HepG2 (cell line): Measurements from ENCODE around the gene SCAF11. TPM values are rescaled to one million over a fixed set of nuclear protein-coding genes. Genes with fewer than 3 reads are reported as not detected.

Source experiments
- ATAC-seq: fragments of 200-7000 bp; cut with Tn5 transposase; 3 replicates; pipeline ENCODE4 v1.9.1; 2020; ENCODE audit warnings: mild to moderate bottlenecking, moderate library complexity
- BruUV-seq: library from RNA; stranded (reverse); fragments of 400-500 nt; replicated peaks from 2 replicates; lab custom pipeline; 2021; lab: Mats Ljungman, UMichigan
- CTCF ChIA-PET: fragments of 300-600 bp; formaldehyde crosslinking; extraction: SDS; loops from one replicate; lab custom pipeline; 2021; ENCODE audit warnings: low total read pairs, inconsistent platforms, low intra/inter-chr PET ratio; lab: Yijun Ruan, JAX
- POLR2A ChIA-PET: fragments of 350-600 bp; sonication (Branson Sonifier 250); formaldehyde crosslinking; loops from one replicate; lab custom pipeline; 2020; ENCODE audit warnings: antibody characterized with exemption, inconsistent platforms; lab: Yijun Ruan, JAX
- DNase-seq: peaks from one replicate; pipeline ENCODE4 v3.0.0-alpha.2; 2015; ENCODE audit warnings: low spot score
- FAIRE-seq: peaks from 3 replicates; lab custom pipeline; 2011; peaks lifted over from hg19 to GRCh38; lab: Jason Lieb, UNC
- H2AFZ ChIP-seq: one replicate; pipeline ENCODE4 v1.6.1; 2011; ENCODE audit warnings: low read length, inconsistent platforms
- H3K27ac ChIP-seq: fragments of 300-600 bp; 3 replicates; pipeline ENCODE4 v1.8.0; 2011; ENCODE audit warnings: mixed run types, mild to moderate bottlenecking, mixed read lengths, low read length, inconsistent platforms; ENCODE audit not compliant: insufficient read depth; ENCODE audit errors: extremely low read length
- H3K27me3 ChIP-seq, 2 experiments: fragments of 200-600 bp in 1 of 2; 2 replicates in 1 of 2; 3 replicates in 1 of 2; pipeline versions ENCODE4 v1.6.0 to v1.8.0; 2011; ENCODE audit warnings: low read length in 2 of 2, mild to moderate bottlenecking in 2 of 2, moderate library complexity in 2 of 2, inconsistent platforms in 1 of 2; ENCODE audit not compliant: insufficient read depth in 2 of 2, control insufficient read depth in 1 of 2
- H3K36me3 ChIP-seq, 2 experiments: fragments of 200-600 bp in 1 of 2; replicated peaks in 1 of 2; 2 replicates in 1 of 2; 3 replicates in 1 of 2; pipeline versions ENCODE4 v1.5.1 to v1.8.0; 2011; ENCODE audit warnings: low read length in 2 of 2, inconsistent platforms in 1 of 2; ENCODE audit not compliant: insufficient read depth in 2 of 2, control insufficient read depth in 1 of 2
- H3K4me1 ChIP-seq: 2 replicates; pipeline ENCODE4 v1.5.1; 2012; ENCODE audit warnings: low read length, inconsistent platforms; ENCODE audit not compliant: insufficient read depth
- H3K4me2 ChIP-seq: 2 replicates; pipeline ENCODE4 v1.6.0; 2011; ENCODE audit warnings: low read depth, low read length, inconsistent platforms
- H3K4me3 ChIP-seq, 3 experiments: fragments of 200-600 bp in 1 of 3; sonication (generic), shearing (Covaris generic) in 1 of 3; replicated peaks in 1 of 3; 2 replicates each; pipeline ENCODE4 v1.5.1; 2011 to 2016; ENCODE audit warnings: low read length in 3 of 3, inconsistent platforms in 2 of 3, low read depth in 2 of 3, mild to moderate bottlenecking in 2 of 3, control low read depth in 1 of 3, mixed read lengths in 1 of 3; ENCODE audit not compliant: insufficient read depth in 1 of 3
- H3K79me2 ChIP-seq: one replicate; pipeline ENCODE4 v1.6.1; 2011; ENCODE audit warnings: low read length, inconsistent platforms; ENCODE audit not compliant: insufficient read depth
- H3K9ac ChIP-seq: 2 replicates; pipeline ENCODE4 v1.6.0; 2011; ENCODE audit warnings: mild to moderate bottlenecking, low read depth, low read length, inconsistent platforms; ENCODE audit not compliant: insufficient read depth
- H3K9me3 ChIP-seq: 2 replicates; pipeline ENCODE4 v1.5.1; 2012; ENCODE audit warnings: mild to moderate bottlenecking, low read length
- H4K20me1 ChIP-seq: 2 replicates; pipeline ENCODE4 v1.6.0; 2011; ENCODE audit warnings: inconsistent platforms, mild to moderate bottlenecking, low read length, moderate library complexity; ENCODE audit not compliant: insufficient read depth
- ADNP ChIP-seq: sonication (generic); formaldehyde crosslinking; IDR thresholded peaks from 2 replicates; pipeline ENCODE4 v1.4.0; 2020; ENCODE audit warnings: missing genetic modification reagents
- ATF5 ChIP-seq: sonication (generic); formaldehyde crosslinking; IDR thresholded peaks from 2 replicates; pipeline ENCODE4 v1.4.0; 2020; ENCODE audit warnings: mild to moderate bottlenecking, low read depth, missing genetic modification reagents
- HMGA1 ChIP-seq: sonication (generic); formaldehyde crosslinking; conservative IDR thresholded peaks from 2 replicates; pipeline ENCODE4 v1.4.0; 2020; ENCODE audit warnings: missing genetic modification reagents
- KLF12 ChIP-seq: sonication (generic); formaldehyde crosslinking; IDR thresholded peaks from 2 replicates; pipeline ENCODE4 v1.4.0; 2020; ENCODE audit warnings: missing genetic modification reagents, borderline replicate concordance
- PATZ1 ChIP-seq: sonication (generic); formaldehyde crosslinking; IDR thresholded peaks from 2 replicates; pipeline ENCODE4 v1.4.0; 2020; ENCODE audit warnings: missing genetic modification reagents
- TFE3 ChIP-seq: IDR thresholded peaks from 2 replicates; pipeline ENCODE4 v1.6.1; 2016
- ZFY ChIP-seq: sonication (generic); formaldehyde crosslinking; IDR thresholded peaks from 2 replicates; pipeline ENCODE4 v1.4.0; 2020; ENCODE audit warnings: missing genetic modification reagents
- ZNF331 ChIP-seq: sonication (generic); formaldehyde crosslinking; IDR thresholded peaks from 2 replicates; pipeline ENCODE4 v1.4.0; 2020; ENCODE audit warnings: missing genetic modification reagents
- ZNF431 ChIP-seq: sonication (generic); formaldehyde crosslinking; IDR thresholded peaks from 2 replicates; pipeline ENCODE4 v1.9.0; 2022; ENCODE audit warnings: missing genetic modification reagents, low read depth, mild to moderate bottlenecking, borderline replicate concordance
- ZNF589 ChIP-seq: sonication (generic); formaldehyde crosslinking; conservative IDR thresholded peaks from 2 replicates; pipeline ENCODE4 v1.8.0; 2022; ENCODE audit warnings: mild to moderate bottlenecking, moderate library complexity, missing genetic modification reagents
- ZNF629 ChIP-seq: sonication (generic); formaldehyde crosslinking; conservative IDR thresholded peaks from 2 replicates; pipeline ENCODE4 v1.5.0; 2020; ENCODE audit warnings: missing genetic modification reagents
- ZNF75D ChIP-seq: sonication (generic); formaldehyde crosslinking; IDR thresholded peaks from 2 replicates; pipeline ENCODE4 v1.8.1; 2023; ENCODE audit warnings: missing genetic modification reagents, mild to moderate bottlenecking, borderline replicate concordance
- WGBS: methylation state at CpG from one replicate; pipeline ENCODE4 v1.1.6; 2017; ENCODE audit warnings: low lambda C conversion rate; 5-methylcytosine and 5-hydroxymethylcytosine counted together
- in situ Hi-C: cut with HindIII; loops from 2 replicates; pipeline ENCODE4 v1.10.0; 2017; ENCODE audit warnings: low pct_unique_long_range_greater_than_20kb; ENCODE audit not compliant: extremely low pct_ligation_motif_present
- intact Hi-C: fragments of 100-400 bp; cut with micrococcal nuclease; formaldehyde crosslinking; loops from one replicate; pipeline ENCODE4 v1.10.0; 2022; ENCODE audit not compliant: unreplicated experiment
- polyA plus RNA-seq, 8 experiments: library from polyadenylated mRNA; depleted of rRNA in 3 of 8; stranded (reverse) in 7 of 8; unstranded in 1 of 8; fragments of >200 nt; fragmentation: Illumina TruSeq in 4 of 8; extraction: Trizol in 4 of 8; gene quantifications; 2 replicates each; pipeline versions ENCODE4 v1.2.1 to v1.2.3, GENCODE V29; 2011 to 2016; ENCODE audit warnings: low read depth in 4 of 8, missing spikeins in 1 of 8, mixed read lengths in 1 of 8; ENCODE audit not compliant: insufficient read depth in 1 of 8
- total RNA-seq, 5 experiments: library from RNA; depleted of rRNA; stranded (reverse); fragments of >200 nt; fragmentation: Illumina TruSeq; extraction: Trizol; gene quantifications; 2 replicates each; pipeline ENCODE4 v1.2.3, GENCODE V29; 2016; ENCODE audit warnings: low read depth in 1 of 5
- TF ChIP-seq, protein P1 (sequence below): IDR thresholded peaks from 2 replicates; pipeline ENCODE4 v1.4.0; 2020; ENCODE audit warnings: mild to moderate bottlenecking, missing genetic modification reagents
- TF ChIP-seq, protein P2 (sequence below): sonication (generic); formaldehyde crosslinking; IDR thresholded peaks from 2 replicates; pipeline ENCODE4 v1.8.0; 2022; ENCODE audit warnings: missing genetic modification reagents, mild to moderate bottlenecking, inconsistent platforms, borderline replicate concordance
- TF ChIP-seq, protein P3 (sequence below): sonication (generic); formaldehyde crosslinking; IDR thresholded peaks from 2 replicates; pipeline ENCODE4 v1.8.1; 2022; ENCODE audit warnings: mild to moderate bottlenecking, missing genetic modification reagents

The SCAF11 gene
- total and polyA plus RNA-seq, 2 of the 13 experiments (the other 11 are each of a cell fraction or from before 2014, with no cell fraction given) = 26.9 to 38.3 TPM

GRCh38 chr12:45959728-45960127 lies 30.6 kb downstream of the SCAF11 start:
- Histone ChIP-seq H2AFZ (no peak overlapping the region), H3K79me2 (peaks cover 20% of the 10 kb centered on the region), H3K4me3 (no peak overlapping the region), H3K4me1 (no peaks in the 10 kb centered on the region), H3K9ac (no peak overlapping the region), H3K27me3 (no peaks in the 10 kb centered on the region), H3K9me3 (no peaks in the 10 kb centered on the region), H4K20me1 (no peaks in the 10 kb centered on the region; the same call in 1 of the 2 replicates), H3K4me2 (no peak overlapping the region), H3K27ac (no peak overlapping the region), H3K36me3 (peaks cover 5 to 50% of the 10 kb centered on the region in 2 experiments)
- FAIRE-seq (no peak), DNase-seq (no peak), ATAC-seq (no peak)
- ChIA-PET CTCF (no interaction called here), POLR2A (no interaction called here)
- in situ Hi-C loops = no loop called here
- 96% methylated on average over 2 of the region's 2 CpGs for WGBS
- BruUV-seq = no TSS peak
- intact Hi-C loops = no loop called here
- TF ChIP-seq, protein P1, sequence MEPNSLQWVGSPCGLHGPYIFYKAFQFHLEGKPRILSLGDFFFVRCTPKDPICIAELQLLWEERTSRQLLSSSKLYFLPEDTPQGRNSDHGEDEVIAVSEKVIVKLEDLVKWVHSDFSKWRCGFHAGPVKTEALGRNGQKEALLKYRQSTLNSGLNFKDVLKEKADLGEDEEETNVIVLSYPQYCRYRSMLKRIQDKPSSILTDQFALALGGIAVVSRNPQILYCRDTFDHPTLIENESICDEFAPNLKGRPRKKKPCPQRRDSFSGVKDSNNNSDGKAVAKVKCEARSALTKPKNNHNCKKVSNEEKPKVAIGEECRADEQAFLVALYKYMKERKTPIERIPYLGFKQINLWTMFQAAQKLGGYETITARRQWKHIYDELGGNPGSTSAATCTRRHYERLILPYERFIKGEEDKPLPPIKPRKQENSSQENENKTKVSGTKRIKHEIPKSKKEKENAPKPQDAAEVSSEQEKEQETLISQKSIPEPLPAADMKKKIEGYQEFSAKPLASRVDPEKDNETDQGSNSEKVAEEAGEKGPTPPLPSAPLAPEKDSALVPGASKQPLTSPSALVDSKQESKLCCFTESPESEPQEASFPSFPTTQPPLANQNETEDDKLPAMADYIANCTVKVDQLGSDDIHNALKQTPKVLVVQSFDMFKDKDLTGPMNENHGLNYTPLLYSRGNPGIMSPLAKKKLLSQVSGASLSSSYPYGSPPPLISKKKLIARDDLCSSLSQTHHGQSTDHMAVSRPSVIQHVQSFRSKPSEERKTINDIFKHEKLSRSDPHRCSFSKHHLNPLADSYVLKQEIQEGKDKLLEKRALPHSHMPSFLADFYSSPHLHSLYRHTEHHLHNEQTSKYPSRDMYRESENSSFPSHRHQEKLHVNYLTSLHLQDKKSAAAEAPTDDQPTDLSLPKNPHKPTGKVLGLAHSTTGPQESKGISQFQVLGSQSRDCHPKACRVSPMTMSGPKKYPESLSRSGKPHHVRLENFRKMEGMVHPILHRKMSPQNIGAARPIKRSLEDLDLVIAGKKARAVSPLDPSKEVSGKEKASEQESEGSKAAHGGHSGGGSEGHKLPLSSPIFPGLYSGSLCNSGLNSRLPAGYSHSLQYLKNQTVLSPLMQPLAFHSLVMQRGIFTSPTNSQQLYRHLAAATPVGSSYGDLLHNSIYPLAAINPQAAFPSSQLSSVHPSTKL (CRISPR knock-in tag) = no peak
- no peak for TF ChIP-seq PATZ1 (CRISPR knock-in tag)
- no peak for TF ChIP-seq ZNF431 (CRISPR knock-in tag)
- TF ChIP-seq ZNF629 (CRISPR knock-in tag) = no peak
- no peak for TF ChIP-seq ATF5
- TF ChIP-seq ADNP (CRISPR knock-in tag) = no peak
- TF ChIP-seq HMGA1 = no peak
- no peak for TF ChIP-seq ZFY (CRISPR knock-in tag)
- TF ChIP-seq ZNF589 (CRISPR knock-in tag) = no peak
- no peak for TF ChIP-seq ZNF75D
- TF ChIP-seq, protein P2, sequence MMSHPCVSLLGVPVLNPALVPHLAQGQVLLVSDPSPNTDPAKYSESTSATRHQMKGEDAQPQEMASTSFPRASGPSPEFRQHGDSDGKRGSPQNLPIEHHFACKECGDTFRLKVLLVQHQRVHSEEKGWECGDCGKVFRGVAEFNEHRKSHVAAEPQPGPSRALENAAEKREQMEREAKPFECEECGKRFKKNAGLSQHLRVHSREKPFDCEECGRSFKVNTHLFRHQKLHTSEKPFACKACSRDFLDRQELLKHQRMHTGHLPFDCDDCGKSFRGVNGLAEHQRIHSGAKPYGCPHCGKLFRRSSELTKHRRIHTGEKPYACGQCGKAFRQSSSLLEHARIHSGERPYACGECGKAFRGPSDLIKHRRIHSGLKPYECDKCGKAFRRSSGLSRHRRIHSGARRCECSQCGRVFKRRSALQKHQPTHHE (CRISPR knock-in tag) = no peak
- no peak for TF ChIP-seq KLF12 (CRISPR knock-in tag)
- TF ChIP-seq ZNF331 (CRISPR knock-in tag) = no peak
- TF ChIP-seq, protein P3, sequence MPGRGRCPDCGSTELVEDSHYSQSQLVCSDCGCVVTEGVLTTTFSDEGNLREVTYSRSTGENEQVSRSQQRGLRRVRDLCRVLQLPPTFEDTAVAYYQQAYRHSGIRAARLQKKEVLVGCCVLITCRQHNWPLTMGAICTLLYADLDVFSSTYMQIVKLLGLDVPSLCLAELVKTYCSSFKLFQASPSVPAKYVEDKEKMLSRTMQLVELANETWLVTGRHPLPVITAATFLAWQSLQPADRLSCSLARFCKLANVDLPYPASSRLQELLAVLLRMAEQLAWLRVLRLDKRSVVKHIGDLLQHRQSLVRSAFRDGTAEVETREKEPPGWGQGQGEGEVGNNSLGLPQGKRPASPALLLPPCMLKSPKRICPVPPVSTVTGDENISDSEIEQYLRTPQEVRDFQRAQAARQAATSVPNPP (CRISPR knock-in tag) = no peak
- no peak for TF ChIP-seq TFE3
